DOHH2 (cell line): Measurements from ENCODE around the gene CEP152.

Experiments used
- CTCF ChIP-seq: fragments of 200-600 bp; sonication (generic); IDR thresholded peaks from one replicate; pipeline ENCODE4 v1.5.1; 2014; ENCODE audit warnings: antibody characterized with exemption, mild to moderate bottlenecking, low read depth, low read length; ENCODE audit not compliant: poor library complexity, severe bottlenecking
- EZH2phosphoT487 ChIP-seq: fragments of 200-600 bp; sonication (generic); IDR thresholded peaks from 2 replicates; pipeline ENCODE4 v1.6.1; 2017; ENCODE audit warnings: borderline replicate concordance, mild to moderate bottlenecking, antibody characterized with exemption, low read length, moderate library complexity, mixed read lengths

- no peak for TF ChIP-seq CTCF
- TF ChIP-seq EZH2phosphoT487: no peak
Measured at GRCh38 chr15:48828906-48829305, 18.0 kb upstream of the CEP152 start.
